AG08395 (cell line): Measurements from ENCODE around the gene ORMDL3.

Experiments
- DNase-seq: peaks from one replicate; pipeline ENCODE4 v3.0.0; 2012; ENCODE audit warnings: mixed read lengths, low spot score

The ORMDL3 gene

GRCh38 chr17:39927101-39927928 lies at the start of gene ORMDL3, which contains the start of gene LRRC3C:
Gene ORMDL3, minus strand, starts transcription at chr17:39927601. Its CDS starts 3,398 bp downstream, at chr17:39924203.
Gene LRRC3C, plus strand, starts transcription at chr17:39927732. Its CDS starts 13,792 bp downstream, at chr17:39941524.
- DNase-seq: peak; percentile 90

GRCh38 chr17:39975801-39976200 lies 48.4 kb upstream of the ORMDL3 start:
- DNase-seq: no peak

GRCh38 chr17:39974433-39974832 lies 47.0 kb upstream of the ORMDL3 start:
- no peak for DNase-seq

DNA sequence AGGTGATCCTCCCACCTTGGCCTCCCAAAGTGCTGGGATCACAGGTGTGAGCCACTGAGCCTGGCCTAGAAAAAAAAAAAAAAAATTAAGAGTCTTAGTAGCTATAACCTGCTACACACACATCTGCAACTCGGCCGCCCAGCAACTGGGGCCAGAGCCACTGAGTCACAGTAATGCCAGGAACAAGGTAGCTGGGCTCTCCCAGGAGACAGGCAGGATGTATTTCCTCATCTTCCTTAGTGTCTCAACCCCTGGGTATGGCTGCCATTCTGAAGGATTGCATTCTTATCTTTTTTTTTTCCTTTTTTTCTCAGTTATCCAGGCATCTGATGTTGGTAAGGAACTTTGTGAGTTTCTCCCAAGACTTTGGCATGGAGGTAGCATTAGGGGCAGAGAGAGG lies 46.1 kb upstream of the ORMDL3 start:
- DNase-seq: no peak

GRCh38 chr17:39972271-39972670 lies 44.9 kb upstream of the ORMDL3 start:
- no peak for DNase-seq

GRCh38 chr17:39971076-39971603 lies 43.7 kb upstream of the ORMDL3 start:
- no peak for DNase-seq

GRCh38 chr17:39970157-39970692 lies 42.8 kb upstream of the ORMDL3 start:
- no peak for DNase-seq

DNA sequence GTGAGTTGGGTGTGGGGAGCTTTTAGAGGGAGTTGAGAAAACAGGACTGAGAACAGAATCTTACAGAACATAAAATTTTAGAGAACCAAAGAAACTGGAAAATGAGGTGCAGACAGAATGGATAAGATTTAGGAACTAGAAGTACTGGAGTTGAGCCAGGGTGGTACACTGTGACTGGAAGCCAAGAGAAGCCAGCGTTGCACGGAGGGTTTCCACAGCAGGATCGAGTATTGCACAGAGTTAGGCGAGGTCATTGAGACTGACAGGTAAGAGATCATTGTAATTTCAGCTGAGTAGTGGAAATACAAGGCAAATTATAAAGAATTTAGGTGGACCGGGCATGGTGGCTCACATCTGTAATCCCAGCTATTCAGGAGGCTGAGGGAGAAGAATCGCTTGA lies 42.0 kb upstream of the ORMDL3 start:
- no peak for DNase-seq

- no peak for DNase-seq
These were observed 41.4 kb upstream of the ORMDL3 start for GRCh38 chr17:39968761-39969160.

GRCh38 chr17:39966771-39967170 lies 39.4 kb upstream of the ORMDL3 start:
- DNase-seq: no peak

DNA sequence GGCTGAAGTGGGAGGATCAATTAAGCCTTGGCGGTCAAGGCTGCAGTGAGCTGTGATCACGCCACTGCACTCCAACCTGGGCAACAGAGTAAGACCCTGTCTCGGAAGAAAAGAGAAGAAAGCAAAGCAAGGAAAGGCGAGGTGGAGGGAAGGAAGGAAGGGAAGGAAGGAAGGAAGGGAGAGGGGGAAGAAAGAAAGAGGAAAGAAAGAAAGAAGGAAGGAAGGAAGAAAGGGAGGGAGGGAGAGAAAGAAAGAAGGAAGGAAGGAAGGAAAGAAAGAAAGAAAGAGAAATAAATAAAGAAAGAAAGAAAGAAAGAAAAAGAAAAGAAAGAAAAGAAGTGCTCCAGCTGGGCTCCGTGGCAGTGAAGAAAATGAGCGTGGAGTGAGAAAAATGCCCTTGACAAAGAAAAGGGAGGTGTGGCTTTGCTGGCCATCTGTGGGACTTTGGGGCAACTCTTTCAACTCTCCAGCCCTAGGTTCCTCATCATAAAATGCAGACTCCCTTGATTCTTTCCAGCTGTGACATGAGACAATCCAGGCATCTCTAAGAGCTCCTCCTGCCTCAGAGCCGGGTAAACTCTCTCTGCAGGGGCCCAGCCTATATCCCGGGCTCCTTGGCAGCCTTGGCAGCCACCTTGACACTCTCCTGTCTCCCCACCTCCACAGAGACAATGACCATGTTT lies 37.8 kb upstream of the ORMDL3 start:
- DNase-seq: no peak

- DNase-seq: no peak
These were observed 36.4 kb upstream of the ORMDL3 start for GRCh38 chr17:39963829-39964228.

DNA sequence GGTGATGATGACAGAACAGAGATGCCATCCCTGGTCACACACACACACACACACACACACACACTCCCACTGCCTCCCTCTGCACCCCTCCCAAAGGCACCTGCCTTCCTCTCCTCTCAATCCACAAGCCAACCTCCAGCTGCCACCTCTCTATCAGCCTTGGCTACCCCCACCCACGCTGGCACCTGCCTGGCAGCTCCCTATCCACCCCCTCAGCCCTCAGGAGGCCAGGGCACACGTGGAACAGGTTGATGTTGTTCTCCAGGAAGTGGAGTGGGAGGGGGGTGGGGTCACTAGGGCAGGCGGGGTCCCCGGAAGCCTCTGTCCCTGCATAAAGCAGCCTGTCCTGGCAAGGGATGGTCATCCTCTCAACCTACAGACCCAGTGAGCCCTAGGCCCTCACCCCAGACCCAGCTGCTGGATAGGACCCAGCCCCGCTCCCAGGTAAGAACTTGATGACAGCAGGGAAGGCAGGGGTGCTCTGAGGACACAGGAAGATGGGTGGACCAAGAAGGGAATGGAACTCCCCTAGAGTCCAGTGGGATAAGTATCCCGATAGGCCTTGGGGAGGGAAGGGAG lies 35.3 kb upstream of the ORMDL3 start, which contains the start of gene GSDMA:
GSDMA (plus strand) TSS at position 363 of the 579 bp plus-strand sequence. CDS start 2,684 bp downstream, outside the sequence.
- no peak for DNase-seq

DNA sequence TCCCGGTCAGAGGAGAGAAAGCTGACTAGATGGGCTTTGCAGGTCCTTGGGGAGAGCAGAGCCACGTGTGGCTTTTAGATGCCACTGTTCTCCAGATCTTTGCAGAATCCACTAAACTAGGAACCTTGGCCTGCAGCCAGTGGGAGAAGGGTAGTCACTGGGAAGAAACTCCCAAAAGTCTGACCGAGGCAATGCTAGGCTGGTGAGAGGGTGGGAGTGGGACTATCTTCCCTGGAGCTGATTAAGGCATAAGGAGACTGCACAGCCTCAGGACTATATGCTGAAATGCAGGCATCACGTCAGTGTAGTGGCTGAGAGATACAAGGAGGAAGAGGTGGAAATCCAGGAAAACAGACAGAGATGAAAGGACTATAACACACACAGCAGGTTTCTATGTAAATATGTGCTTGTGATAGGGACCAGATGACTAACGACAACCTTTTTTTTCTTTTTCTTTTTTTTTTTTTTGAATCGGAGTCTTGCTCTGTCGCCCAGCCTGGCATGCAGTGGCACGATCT lies 33.2 kb upstream of the ORMDL3 start:
- no peak for DNase-seq

DNA sequence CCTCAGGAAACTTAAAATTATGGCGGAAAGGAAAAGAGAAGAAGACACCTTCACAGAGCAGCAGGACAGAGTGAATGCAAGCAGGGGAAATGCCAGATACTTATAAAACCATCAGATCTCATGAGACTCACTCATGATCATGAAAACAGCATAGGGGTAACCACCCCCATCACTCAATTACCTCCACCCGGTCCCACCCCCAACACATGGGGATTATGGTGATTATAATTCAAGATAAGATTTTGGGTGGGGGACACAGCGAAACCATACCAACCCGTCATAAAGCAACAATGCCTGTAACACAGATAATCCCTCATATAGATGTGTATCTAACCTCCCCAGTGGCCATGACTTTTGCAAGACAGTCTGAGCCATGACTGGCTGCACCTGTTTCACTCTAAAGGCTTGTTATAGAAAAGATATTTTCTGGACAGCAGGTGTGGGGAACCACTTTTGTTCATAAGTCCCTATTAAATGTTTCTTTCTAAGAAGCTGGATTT lies 28.4 kb upstream of the ORMDL3 start:
- DNase-seq: no peak

DNA sequence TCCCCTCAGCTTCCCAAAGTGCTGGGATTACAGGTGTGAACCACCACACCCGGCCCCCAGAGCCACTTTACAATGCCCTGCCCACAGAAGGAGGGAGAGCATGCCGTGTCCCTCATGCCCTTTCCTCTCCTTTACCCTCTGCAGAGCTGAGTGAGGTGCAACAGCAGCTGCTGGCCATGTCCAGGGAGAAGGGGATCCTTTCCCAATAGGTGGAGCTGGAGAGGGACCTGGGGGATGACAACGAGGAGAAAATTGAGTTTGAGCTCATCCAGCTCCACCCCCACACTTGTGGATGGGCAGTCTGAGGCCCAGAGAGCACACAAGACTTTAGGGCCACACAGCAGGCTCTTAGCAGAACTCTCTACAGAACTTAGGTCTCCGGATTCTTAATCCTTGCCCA lies 27.5 kb upstream of the ORMDL3 start:
- no peak for DNase-seq

DNA sequence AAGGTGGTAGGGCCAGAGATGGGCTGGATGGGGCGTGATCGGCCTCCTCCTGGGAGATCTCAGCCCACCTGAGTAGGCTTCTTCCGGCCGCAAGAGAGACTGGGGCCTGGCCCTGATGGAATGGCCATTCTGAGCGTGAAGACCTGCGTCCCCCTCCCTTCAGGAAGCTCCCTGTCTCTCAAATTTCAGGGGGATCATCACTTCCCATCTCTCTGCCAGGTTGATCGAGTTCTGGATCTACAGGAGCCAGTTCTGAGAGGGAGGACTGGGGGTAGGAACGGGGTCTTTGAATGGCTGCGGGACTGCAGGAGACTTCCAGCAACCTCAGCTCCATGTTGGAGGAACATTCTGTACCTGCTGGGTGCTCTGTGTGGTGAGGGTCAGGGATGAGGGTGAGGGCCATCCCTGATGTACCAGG lies 26.1 kb upstream of the ORMDL3 start:
- no peak for DNase-seq

- peak; percentile 98 for DNase-seq
These were observed 25.5 kb upstream of the ORMDL3 start for GRCh38 chr17:39952680-39953470.

DNA sequence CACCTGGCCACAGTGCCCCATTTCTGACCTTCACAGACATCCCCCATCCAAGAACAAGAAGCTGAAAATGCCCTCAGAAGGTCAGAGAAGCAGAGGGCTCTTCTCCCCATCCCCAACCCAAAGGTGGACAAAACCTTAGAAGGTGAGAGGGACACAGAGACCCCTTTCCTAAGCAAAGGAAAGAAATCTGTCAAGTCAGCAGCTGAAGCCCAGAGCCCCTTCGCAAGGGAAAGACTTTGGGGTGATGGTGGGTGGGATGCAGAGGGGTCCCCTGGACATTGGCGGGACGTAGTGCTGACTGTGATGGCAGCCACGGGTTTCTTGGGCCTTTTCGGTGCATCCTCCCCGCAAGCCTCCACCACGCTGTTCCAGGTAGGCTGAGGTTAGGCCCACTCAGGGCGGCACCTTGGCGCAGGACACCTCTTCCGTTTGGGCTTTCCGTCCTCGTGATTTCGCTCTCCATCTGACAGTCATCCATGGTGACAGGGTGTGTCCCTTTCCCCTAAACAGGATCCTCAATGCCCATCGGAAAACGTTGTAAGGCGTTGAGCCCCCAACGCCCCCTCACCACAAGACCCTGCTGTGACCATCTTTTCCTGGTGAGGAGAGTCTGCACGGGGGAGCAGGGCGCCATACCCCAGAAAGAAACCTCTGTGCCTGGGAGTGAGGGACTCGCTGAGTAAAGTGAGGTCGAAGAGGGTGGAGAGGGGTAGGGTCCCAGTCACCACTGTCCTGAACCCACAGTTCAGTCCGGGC lies 24.7 kb upstream of the ORMDL3 start:
- DNase-seq: no peak

DNA sequence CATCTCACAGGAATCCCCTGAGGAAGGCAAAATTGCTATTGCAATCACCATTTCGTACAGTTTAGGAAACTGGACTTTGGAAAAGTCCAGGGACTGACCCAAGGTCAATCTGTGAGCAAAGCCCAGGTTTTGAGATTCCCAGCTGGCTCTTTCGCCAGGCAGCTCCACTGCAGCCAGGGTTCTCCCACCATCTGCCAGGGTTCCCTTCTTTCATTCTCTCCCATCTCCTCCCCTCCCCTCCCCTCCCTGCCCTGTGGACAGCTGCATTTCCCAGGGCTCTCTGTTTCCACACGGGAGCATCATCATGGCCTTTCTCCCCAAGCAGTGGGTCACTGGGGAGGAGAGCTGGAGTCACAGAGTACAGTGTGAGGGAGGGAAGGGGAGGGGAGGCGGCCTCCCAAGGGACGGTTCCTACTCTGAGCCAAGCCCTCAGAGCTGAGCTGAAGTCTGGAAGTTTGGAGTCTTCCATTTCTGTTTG lies 23.5 kb upstream of the ORMDL3 start:
- DNase-seq: no peak
